ENCODE results near the gene RPGR. TPM values are rescaled to one million over a fixed set of nuclear protein-coding genes. Genes with fewer than 3 reads are reported as not detected.

RPGR gene
- total RNA-seq, 1 experiment from 2014 or later = 10.4 TPM

DNA sequence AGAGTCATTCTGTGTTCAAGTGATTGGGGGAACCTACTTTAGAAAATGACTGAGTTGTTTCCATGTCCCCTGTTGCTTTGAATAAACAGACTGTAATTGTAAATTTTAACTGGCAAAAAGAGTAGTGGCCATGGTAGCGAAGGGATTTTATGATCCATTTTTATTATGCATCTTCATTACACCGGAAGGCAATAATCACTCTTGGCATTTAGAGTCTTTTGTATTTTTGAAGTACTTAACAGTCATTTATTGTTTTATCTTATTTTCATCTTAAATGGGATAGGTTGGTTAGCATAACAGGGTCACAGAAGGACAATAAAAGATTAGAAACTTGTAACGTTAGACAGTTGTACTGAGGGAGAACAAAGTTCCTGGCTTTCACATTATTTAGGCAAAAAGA is 14.1 kb upstream of the RPGR start:
- Histone ChIP-seq H3K9me2 (ENCODE audit: insufficient read depth) (no peaks in the 10 kb centered on the region), H3K4me2 (ENCODE audit: low read length) (no peak overlapping the region), H4K20me1 (ENCODE audit: insufficient read depth) (no peaks in the 10 kb centered on the region), H3K9ac (ENCODE audit: low read length) (no peak overlapping the region), H3K27ac (ENCODE audit: low read depth, low read length) (no peak overlapping the region), H3K4me1 (ENCODE audit: control insufficient read depth in 1 of 2, insufficient read depth in 2 of 2, low read length in 2 of 2) (no peaks in the 10 kb centered on the region), H3K27me3 (ENCODE audit: insufficient read depth, low read length) (no peaks in the 10 kb centered on the region), H2AFZ (ENCODE audit: low read depth, low read length, poor library complexity, severe bottlenecking) (no peak overlapping the region), H3K4me3 (replicated peaks in 1 of 2; ENCODE audit: low read depth in 1 of 2, low read length in 2 of 2) (no peak overlapping the region), H3K9me3 (ENCODE audit: control insufficient read depth in 1 of 2, insufficient read depth in 1 of 2, low read depth in 1 of 2, low read length in 2 of 2) (no peaks in the 10 kb centered on the region), H3K79me2 (ENCODE audit: insufficient read depth, low read length) (no peaks in the 10 kb centered on the region), H3K36me3 (ENCODE audit: control insufficient read depth in 1 of 2, insufficient read depth in 2 of 2, low read length in 2 of 2) (no peaks in the 10 kb centered on the region)
- intact Hi-C loops (cut with micrococcal nuclease) = no loop called here
- ATAC-seq (no peak), DNase-seq (ENCODE audit: low read depth, low spot score) (no peak)
- ChIA-PET CTCF (no interaction called here), RAD21 (ENCODE audit: low non-redundant PET in 1 of 2, low total read pairs in 2 of 2, uncharacterized antibody in 2 of 2, unreplicated experiment in 2 of 2) (no interaction called here), POLR2A (no interaction called here)
- TF ChIP-seq, protein P1, sequence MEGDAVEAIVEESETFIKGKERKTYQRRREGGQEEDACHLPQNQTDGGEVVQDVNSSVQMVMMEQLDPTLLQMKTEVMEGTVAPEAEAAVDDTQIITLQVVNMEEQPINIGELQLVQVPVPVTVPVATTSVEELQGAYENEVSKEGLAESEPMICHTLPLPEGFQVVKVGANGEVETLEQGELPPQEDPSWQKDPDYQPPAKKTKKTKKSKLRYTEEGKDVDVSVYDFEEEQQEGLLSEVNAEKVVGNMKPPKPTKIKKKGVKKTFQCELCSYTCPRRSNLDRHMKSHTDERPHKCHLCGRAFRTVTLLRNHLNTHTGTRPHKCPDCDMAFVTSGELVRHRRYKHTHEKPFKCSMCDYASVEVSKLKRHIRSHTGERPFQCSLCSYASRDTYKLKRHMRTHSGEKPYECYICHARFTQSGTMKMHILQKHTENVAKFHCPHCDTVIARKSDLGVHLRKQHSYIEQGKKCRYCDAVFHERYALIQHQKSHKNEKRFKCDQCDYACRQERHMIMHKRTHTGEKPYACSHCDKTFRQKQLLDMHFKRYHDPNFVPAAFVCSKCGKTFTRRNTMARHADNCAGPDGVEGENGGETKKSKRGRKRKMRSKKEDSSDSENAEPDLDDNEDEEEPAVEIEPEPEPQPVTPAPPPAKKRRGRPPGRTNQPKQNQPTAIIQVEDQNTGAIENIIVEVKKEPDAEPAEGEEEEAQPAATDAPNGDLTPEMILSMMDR (IDR thresholded peaks at IDR 0.05 in 2 of 3, conservative IDR thresholded peaks at IDR 0.05 in 1 of 3; ENCODE audit: borderline replicate concordance in 1 of 3, insufficient read depth in 1 of 3, low read depth in 2 of 3, low read length in 2 of 3) = no peak
- TF ChIP-seq RAD21 (IDR thresholded peaks at IDR 0.05; ENCODE audit: low read depth) (no peak), POLR2AphosphoS5 (IDR thresholded peaks at IDR 0.05; ENCODE audit: low read depth, low read length) (no peak), JUND (IDR thresholded peaks at IDR 0.05) (no peak)
- TF ChIP-seq, protein P2, sequence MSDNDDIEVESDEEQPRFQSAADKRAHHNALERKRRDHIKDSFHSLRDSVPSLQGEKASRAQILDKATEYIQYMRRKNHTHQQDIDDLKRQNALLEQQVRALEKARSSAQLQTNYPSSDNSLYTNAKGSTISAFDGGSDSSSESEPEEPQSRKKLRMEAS (IDR thresholded peaks at IDR 0.05) = no peak
- TF ChIP-seq, protein P3, sequence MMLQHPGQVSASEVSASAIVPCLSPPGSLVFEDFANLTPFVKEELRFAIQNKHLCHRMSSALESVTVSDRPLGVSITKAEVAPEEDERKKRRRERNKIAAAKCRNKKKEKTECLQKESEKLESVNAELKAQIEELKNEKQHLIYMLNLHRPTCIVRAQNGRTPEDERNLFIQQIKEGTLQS (IDR thresholded peaks at IDR 0.05) = no peak
- no TSS peak for BruUV-seq (replicated peaks)

DNA sequence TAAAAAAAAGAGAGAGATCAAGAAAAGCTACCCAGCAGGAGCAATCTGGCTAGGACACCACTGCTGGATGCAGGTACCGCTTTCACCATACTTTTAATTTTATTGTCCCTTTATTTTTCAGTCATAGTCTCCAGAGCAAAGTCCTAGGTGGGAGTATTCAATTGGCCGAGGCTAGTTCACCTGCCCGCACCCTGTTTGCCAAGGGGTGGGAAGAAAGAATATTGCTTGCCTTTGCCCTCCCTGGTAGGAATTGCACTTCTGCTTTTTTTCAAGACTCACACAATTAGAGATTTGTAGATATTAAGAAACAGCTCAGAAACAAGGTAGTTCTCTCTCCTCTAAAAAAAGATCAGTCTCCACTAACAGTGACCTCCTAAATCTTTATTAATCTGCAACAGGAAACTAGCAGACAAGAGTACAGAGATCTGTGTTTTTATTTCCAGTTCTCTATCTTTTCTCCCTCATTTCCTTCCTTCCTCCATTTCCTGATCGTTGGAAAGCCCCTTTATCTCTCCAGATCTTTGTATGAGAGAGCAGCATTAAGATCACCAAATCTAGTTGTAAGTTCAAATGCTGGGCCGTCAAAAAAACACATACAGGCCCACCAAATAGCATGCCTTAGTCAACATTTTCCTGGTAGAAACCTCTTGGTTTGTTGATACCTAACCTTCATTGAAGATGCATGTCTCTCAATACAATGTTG is 9.4 kb upstream of the RPGR start:
- Histone ChIP-seq H4K20me1 (ENCODE audit: insufficient read depth) (no peaks in the 10 kb centered on the region), H3K9me3 (ENCODE audit: control insufficient read depth in 1 of 2, insufficient read depth in 1 of 2, low read depth in 1 of 2, low read length in 2 of 2) (no peaks in the 10 kb centered on the region), H3K4me3 (replicated peaks in 1 of 2; ENCODE audit: low read depth in 1 of 2, low read length in 2 of 2) (no peak overlapping the region), H3K9ac (ENCODE audit: low read length) (no peak overlapping the region), H3K4me2 (ENCODE audit: low read length) (no peak overlapping the region), H3K27ac (ENCODE audit: low read depth, low read length) (no peak overlapping the region), H3K79me2 (ENCODE audit: insufficient read depth, low read length) (no peaks in the 10 kb centered on the region), H3K36me3 (ENCODE audit: control insufficient read depth in 1 of 2, insufficient read depth in 2 of 2, low read length in 2 of 2) (no peaks in the 10 kb centered on the region), H3K4me1 (ENCODE audit: control insufficient read depth in 1 of 2, insufficient read depth in 2 of 2, low read length in 2 of 2) (no peaks in the 10 kb centered on the region), H3K9me2 (ENCODE audit: insufficient read depth) (no peaks in the 10 kb centered on the region), H3K27me3 (ENCODE audit: insufficient read depth, low read length) (no peaks in the 10 kb centered on the region), H2AFZ (ENCODE audit: low read depth, low read length, poor library complexity, severe bottlenecking) (no peak overlapping the region)
- TF ChIP-seq JUND (IDR thresholded peaks at IDR 0.05) = no peak
- TF ChIP-seq RAD21 (IDR thresholded peaks at IDR 0.05; ENCODE audit: low read depth) = no peak
- TF ChIP-seq, protein P2 (IDR thresholded peaks at IDR 0.05) = no peak
- ATAC-seq (no peak), DNase-seq (ENCODE audit: low read depth, low spot score) (no peak)
- BruUV-seq (replicated peaks) = no TSS peak
- CTCF ChIA-PET = no interaction called here
- intact Hi-C loops (cut with micrococcal nuclease) = no loop called here
- POLR2A ChIA-PET = no interaction called here
- RAD21 ChIA-PET (ENCODE audit: low non-redundant PET in 1 of 2, low total read pairs in 2 of 2, uncharacterized antibody in 2 of 2, unreplicated experiment in 2 of 2) = no interaction called here
